ENCODE results near the gene HOXB3.

- no peak for TF ChIP-seq POLR2A (IDR thresholded peaks at IDR 0.05)
- no peak for TF ChIP-seq CTCF (IDR thresholded peaks at IDR 0.05)
Observed at GRCh38 chr17:48547808-48548522, 42.1 kb downstream of the HOXB3 start.
